Neural progenitor cell (in vitro differentiated cells): Measurements from ENCODE around the gene ZFAND3. TPM values are rescaled to one million over a fixed set of nuclear protein-coding genes. Genes with fewer than 3 reads are reported as not detected.

Experiments used
- DNase-seq: peaks from one replicate; pipeline ENCODE4 v3.0.0-alpha.2; 2016; ENCODE audit warnings: low spot score
- H2AFZ ChIP-seq: fragments of 200-600 bp; sonication (generic); replicated peaks from 2 replicates; pipeline ENCODE4 v1.6.1; 2016; ENCODE audit warnings: antibody characterized with exemption
- H3F3A ChIP-seq: fragments of 200-600 bp; sonication (generic); 2 replicates; pipeline ENCODE4 v1.6.1; 2016; ENCODE audit warnings: antibody characterized with exemption, low read depth
- H3K27ac ChIP-seq: fragments of 200-600 bp; sonication (generic); 2 replicates; pipeline ENCODE4 v1.5.1; 2016; ENCODE audit warnings: mild to moderate bottlenecking
- H3K27me3 ChIP-seq: fragments of 200-600 bp; sonication (generic); 2 replicates; pipeline ENCODE4 v1.6.1; 2016; ENCODE audit warnings: mild to moderate bottlenecking, moderate library complexity
- H3K36me3 ChIP-seq: fragments of 200-600 bp; sonication (generic); 2 replicates; pipeline ENCODE4 v1.5.1; 2016
- H3K4me1 ChIP-seq: fragments of 200-600 bp; sonication (generic); 2 replicates; pipeline ENCODE4 v1.6.1; 2016; ENCODE audit warnings: mixed run types
- H3K4me2 ChIP-seq: fragments of 200-600 bp; sonication (generic); 2 replicates; pipeline ENCODE4 v1.6.1; 2016
- H3K4me3 ChIP-seq: fragments of 200-600 bp; sonication (generic); 2 replicates; pipeline ENCODE4 v1.5.1; 2016
- H3K79me2 ChIP-seq: fragments of 200-600 bp; sonication (generic); 2 replicates; pipeline ENCODE4 v1.6.1; 2016; ENCODE audit warnings: low read depth
- H3K9ac ChIP-seq: fragments of 200-600 bp; sonication (generic); 2 replicates; pipeline ENCODE4 v1.6.1; 2016
- H3K9me3 ChIP-seq: fragments of 200-600 bp; sonication (generic); 2 replicates; pipeline ENCODE4 v1.5.1; 2016; ENCODE audit warnings: low read depth
- H4K20me1 ChIP-seq: fragments of 200-600 bp; sonication (generic); 2 replicates; pipeline ENCODE4 v1.6.1; 2016; ENCODE audit warnings: low read depth
- H3K27ac Mint-ChIP-seq: 3 replicates; pipeline ENCODE4 v1.8.0; 2021; ENCODE audit warnings: mixed read lengths
- H3K27me3 Mint-ChIP-seq: 2 replicates; pipeline ENCODE4 v1.8.0; 2022; ENCODE audit warnings: low read depth, mild to moderate bottlenecking, inconsistent platforms, moderate library complexity, mixed read lengths; ENCODE audit not compliant: insufficient read depth
- H3K36me3 Mint-ChIP-seq: 3 replicates; pipeline ENCODE4 v1.8.0; 2021; ENCODE audit warnings: mixed read lengths
- H3K4me1 Mint-ChIP-seq: 3 replicates; pipeline ENCODE4 v1.8.0; 2021; ENCODE audit warnings: mixed read lengths
- H3K4me3 Mint-ChIP-seq: 3 replicates; pipeline ENCODE4 v1.8.0; 2021; ENCODE audit warnings: mild to moderate bottlenecking, moderate library complexity, mixed read lengths
- H3K9me3 Mint-ChIP-seq: 3 replicates; pipeline ENCODE4 v1.8.0; 2020; ENCODE audit warnings: mixed read lengths
- CTCF ChIP-seq: fragments of 200-600 bp; sonication (generic); IDR thresholded peaks from 2 replicates; pipeline ENCODE4 v1.5.1; 2017; ENCODE audit warnings: antibody characterized with exemption, mild to moderate bottlenecking
- EZH2 ChIP-seq: fragments of 200-600 bp; sonication (generic); IDR thresholded peaks from 2 replicates; pipeline ENCODE4 v1.6.1; 2017; ENCODE audit warnings: antibody characterized with exemption, mild to moderate bottlenecking, moderate library complexity
- EZH2phosphoT487 ChIP-seq: fragments of 200-600 bp; sonication (generic); IDR thresholded peaks from 2 replicates; pipeline ENCODE4 v1.6.1; 2017; ENCODE audit warnings: antibody characterized with exemption
- small RNA-seq: library from RNA; depleted of rRNA; stranded (forward); fragments of <200 nt; gene quantifications from one replicate; pipeline ENCODE3, GENCODE V24; 2015
- total RNA-seq: library from RNA; depleted of rRNA; stranded (reverse); fragments of >200 nt; gene quantifications from 2 replicates; pipeline ENCODE4 v1.2.3, GENCODE V29; 2015; ENCODE audit warnings: low replicate concordance

Gene ZFAND3
- total RNA-seq, 1 donor from 2014 or later = 24.3 TPM

GRCh38 chr6:38195113-38195635, 375.6 kb downstream of the ZFAND3 start:
- peaks cover 6% of the 10 kb centered on the region for H3K27me3 Mint-ChIP-seq
- H3K4me1 ChIP-seq = peaks cover 28% of the 10 kb centered on the region
- H3K9ac ChIP-seq = no peak overlapping the region
- TF ChIP-seq CTCF = no peak
- H3K4me3 ChIP-seq = no peak overlapping the region
- no peak overlapping the region for H3K27ac ChIP-seq
- H3K4me1 Mint-ChIP-seq = peaks cover 54% of the 10 kb centered on the region
- peaks cover 8% of the 10 kb centered on the region for H4K20me1 ChIP-seq
- DNase-seq = no peak
- no peak overlapping the region for H3K4me2 ChIP-seq
- H3K36me3 ChIP-seq = no peaks in the 10 kb centered on the region
- H2AFZ ChIP-seq = no peak overlapping the region
- H3K27ac Mint-ChIP-seq = no peak overlapping the region
- no peaks in the 10 kb centered on the region for H3K79me2 ChIP-seq
- no peaks in the 10 kb centered on the region for H3K9me3 ChIP-seq
- no peaks in the 10 kb centered on the region for H3K36me3 Mint-ChIP-seq
- H3F3A ChIP-seq = peaks cover 16% of the 10 kb centered on the region
- no peaks in the 10 kb centered on the region for H3K9me3 Mint-ChIP-seq
- H3K4me3 Mint-ChIP-seq = no peak overlapping the region
- no peaks in the 10 kb centered on the region for H3K27me3 ChIP-seq

- H3K4me1 Mint-ChIP-seq = peaks cover 30% of the 10 kb centered on the region
- no peak for TF ChIP-seq CTCF
- no peak for TF ChIP-seq EZH2phosphoT487
- TF ChIP-seq EZH2 = no peak
- DNase-seq = no peak
- peaks cover 4% of the 10 kb centered on the region for H3K27me3 Mint-ChIP-seq
- peaks cover 5% of the 10 kb centered on the region for H3K9me3 Mint-ChIP-seq
- Histone ChIP-seq H3K27ac (no peak overlapping the region), H3K79me2 (no peaks in the 10 kb centered on the region), H4K20me1 (no peaks in the 10 kb centered on the region), H3K27me3 (no peaks in the 10 kb centered on the region), H3K4me2 (no peak overlapping the region), H3K4me3 (no peak overlapping the region), H3F3A (peaks cover 4% of the 10 kb centered on the region), H2AFZ (no peak overlapping the region), H3K9me3 (no peaks in the 10 kb centered on the region), H3K9ac (no peak overlapping the region), H3K4me1 (peaks cover 8% of the 10 kb centered on the region), H3K36me3 (no peaks in the 10 kb centered on the region)
- H3K36me3 Mint-ChIP-seq = peaks cover 3% of the 10 kb centered on the region
- no peak overlapping the region for H3K4me3 Mint-ChIP-seq
- H3K27ac Mint-ChIP-seq = no peak overlapping the region
These were observed 378.7 kb downstream of the ZFAND3 start for GRCh38 chr6:38198219-38198618.

Small RNA genes lying within 50 kb of the gene (small RNA-seq; reads per million reads assigned to genes)
- gene RN7SL285P = not detected
- not detected for gene RNU1-87P

Other genes with a start within 250 kb of the ZFAND3 start
- 1.3 and 3.8 TPM in 2 replicates for gene MDGA1, start 121.8 kb upstream of the ZFAND3 start, total RNA-seq